RPMI8226 (cell line): ENCODE results near the gene ZNF438.
"Not testable (repeated sequence)": the region's sequence is repeated elsewhere in the genome, so short reads cannot be mapped to it uniquely, and the experiment has no call there.

Experiments
- DNase-seq: peaks from one replicate; pipeline ENCODE4 v3.0.0-alpha.2; 2015

Gene ZNF438

GRCh38 chr10:31031558-31032257 lies at the start of gene ZNF438:
TSS of gene ZNF438 (minus strand) at chr10:31031865. CDS start at chr10:30877034, 154,831 bp downstream.
- DNase-seq, result peak; percentile 93

- DNase-seq, result no peak
These were observed 44.9 kb upstream of the ZNF438 start for GRCh38 chr10:31076610-31076988.

GRCh38 chr10:31075881-31076609 lies 44.4 kb upstream of the ZNF438 start:
- DNase-seq, result no peak

GRCh38 chr10:31075434-31075833 lies 43.8 kb upstream of the ZNF438 start:
- DNase-seq, result no peak

- no peak for DNase-seq
These were observed 43.0 kb upstream of the ZNF438 start for GRCh38 chr10:31074722-31075086.

GRCh38 chr10:31073996-31074721 lies 42.5 kb upstream of the ZNF438 start:
- no peak for DNase-seq

- DNase-seq, result no peak
These were observed 41.5 kb upstream of the ZNF438 start for GRCh38 chr10:31073211-31073610.

GRCh38 chr10:31072451-31072850 lies 40.8 kb upstream of the ZNF438 start:
- DNase-seq, result no peak

GRCh38 chr10:31071232-31072005 lies 39.8 kb upstream of the ZNF438 start:
- DNase-seq, result no peak

- DNase-seq, result no peak
These were observed 39.0 kb upstream of the ZNF438 start for GRCh38 chr10:31070691-31071090.

- DNase-seq, result no peak
These were observed 38.4 kb upstream of the ZNF438 start for GRCh38 chr10:31070025-31070424.

GRCh38 chr10:31069411-31069810 lies 37.7 kb upstream of the ZNF438 start:
- DNase-seq, result no peak

- DNase-seq, result no peak
These were observed 32.7 kb upstream of the ZNF438 start for GRCh38 chr10:31064348-31064747.

GRCh38 chr10:31063841-31064240 lies 32.2 kb upstream of the ZNF438 start:
- no peak for DNase-seq

GRCh38 chr10:31062856-31063255 lies 31.2 kb upstream of the ZNF438 start:
- DNase-seq, result no peak

GRCh38 chr10:31061941-31062340 lies 30.3 kb upstream of the ZNF438 start:
- no peak for DNase-seq

GRCh38 chr10:31058795-31059703 lies 27.4 kb upstream of the ZNF438 start:
- no peak for DNase-seq

GRCh38 chr10:31056678-31057077 lies 25.0 kb upstream of the ZNF438 start:
- not testable (repeated sequence) for DNase-seq

GRCh38 chr10:31055573-31056251 lies 24.0 kb upstream of the ZNF438 start:
- no peak for DNase-seq

GRCh38 chr10:31051703-31052102 lies 20.0 kb upstream of the ZNF438 start:
- no peak for DNase-seq

- DNase-seq, result no peak
These were observed 11.0 kb upstream of the ZNF438 start for GRCh38 chr10:31042670-31043069.
